NCI-H187 (cell line): ENCODE results near the gene OR2W3.

Source experiments
- DNase-seq, 2 experiments: peaks; one replicate each; lab custom pipeline; 2025; lab: John Stamatoyannopoulos, UW

The OR2W3 gene

GRCh38 chr1:247895163-247895637 is at the start of gene OR2W3:
Gene OR2W3, plus strand, starts transcription at chr1:247895587. Its CDS starts 0 bp downstream, at chr1:247895587.
- no peak for DNase-seq

GRCh38 chr1:247845693-247846017 is 49.7 kb upstream of the OR2W3 start:
- DNase-seq: no peak

GRCh38 chr1:247848346-247848745 is 47.0 kb upstream of the OR2W3 start:
- no peak for DNase-seq

GRCh38 chr1:247849616-247850015 is 45.8 kb upstream of the OR2W3 start:
- DNase-seq: no peak

GRCh38 chr1:247854899-247855545 is 40.4 kb upstream of the OR2W3 start:
- DNase-seq: no peak

GRCh38 chr1:247855911-247856310 is 39.5 kb upstream of the OR2W3 start:
- no peak for DNase-seq

- DNase-seq: no peak
Measured at GRCh38 chr1:247857069-247857984, 38.1 kb upstream of the OR2W3 start, which contains the start of gene TRIM58. Gene TRIM58, plus strand, starts transcription at chr1:247857187. Its CDS starts 60 bp downstream, at chr1:247857247.

GRCh38 chr1:247857985-247858619 is 37.3 kb upstream of the OR2W3 start:
- no peak for DNase-seq

- no peak for DNase-seq
Measured at GRCh38 chr1:247862756-247863155, 32.6 kb upstream of the OR2W3 start.

GRCh38 chr1:247864644-247865043 is 30.7 kb upstream of the OR2W3 start:
- DNase-seq: no peak

GRCh38 chr1:247865416-247865815 is 30.0 kb upstream of the OR2W3 start:
- no peak for DNase-seq

GRCh38 chr1:247883346-247883745 is 12.0 kb upstream of the OR2W3 start:
- no peak for DNase-seq

GRCh38 chr1:247884797-247885413 is 10.5 kb upstream of the OR2W3 start:
- no peak for DNase-seq

- no peak for DNase-seq
Measured at GRCh38 chr1:247895976-247896375, 589 bp downstream of the OR2W3 start.

- no peak for DNase-seq
Measured at GRCh38 chr1:247904122-247904521, 8.7 kb downstream of the OR2W3 start.

GRCh38 chr1:247905181-247905580 is 9.8 kb downstream of the OR2W3 start:
- DNase-seq: no peak

GRCh38 chr1:247905910-247906503 is 10.6 kb downstream of the OR2W3 start:
- DNase-seq: no peak

- no peak for DNase-seq
Measured at GRCh38 chr1:247906504-247907047, 11.2 kb downstream of the OR2W3 start.

- DNase-seq: no peak
Measured at GRCh38 chr1:247908766-247909165, 13.4 kb downstream of the OR2W3 start.

- no peak for DNase-seq
Measured at GRCh38 chr1:247913786-247914185, 18.4 kb downstream of the OR2W3 start.

GRCh38 chr1:247914941-247915662 is 19.7 kb downstream of the OR2W3 start:
- no peak for DNase-seq
